Activated T-helper 2 cell treated with anti-CD3 and anti-CD28 coated beads, Interferon-gamma antibody, Interleukin-2, Interleukin-4, amounts not matched to agents 10 μg/mL and 5 μg/mL and 100 μg/mL, durations not matched to agents 14 hours and 24 hours and 36 hours (primary cell): ENCODE results near the gene USP53. TPM values are rescaled to one million over a fixed set of nuclear protein-coding genes. Genes with fewer than 3 reads are reported as not detected.

Experiments used
- DNase-seq: peaks from one replicate; pipeline ENCODE4 v3.0.0; 2021; ENCODE audit warnings: low spot score
- H3K27ac Mint-ChIP-seq: one replicate; pipeline ENCODE4 v1.8.0; 2021; ENCODE audit warnings: mixed read lengths
- H3K27me3 Mint-ChIP-seq: one replicate; pipeline ENCODE4 v1.8.0; 2021; ENCODE audit warnings: low read depth, mixed read lengths
- H3K36me3 Mint-ChIP-seq: one replicate; pipeline ENCODE4 v1.8.0; 2021; ENCODE audit warnings: low read depth, mixed read lengths
- H3K4me1 Mint-ChIP-seq: one replicate; pipeline ENCODE4 v1.8.0; 2021; ENCODE audit warnings: low read depth, mixed read lengths
- H3K4me3 Mint-ChIP-seq: one replicate; pipeline ENCODE4 v1.8.0; 2021; ENCODE audit warnings: low read depth, mild to moderate bottlenecking, moderate library complexity, mixed read lengths
- H3K9me3 Mint-ChIP-seq: one replicate; pipeline ENCODE4 v1.8.0; 2021; ENCODE audit warnings: mixed read lengths
- intact Hi-C: fragments of 100-400 bp; cut with micrococcal nuclease; formaldehyde crosslinking; loops from one replicate; pipeline ENCODE4 v1.15.1; 2023
- total RNA-seq: library from RNA; stranded (reverse); gene quantifications from 2 replicates; pipeline ENCODE4 v1.2.3, GENCODE V29; 2022

USP53 gene
- total RNA-seq, 1 donor from 2014 or later = 7.3 TPM

- Mint-ChIP-seq H3K4me1 (peaks cover 20% of the 10 kb centered on the region), H3K36me3 (no peaks in the 10 kb centered on the region), H3K27me3 (peaks cover 8% of the 10 kb centered on the region), H3K9me3 (peaks cover 5% of the 10 kb centered on the region), H3K27ac (no peak overlapping the region), H3K4me3 (no peak overlapping the region)
- intact Hi-C loops = no loop called here
- DNase-seq = no peak
These were observed 6.3 kb upstream of the USP53 start for GRCh38 chr4:119206178-119206577.

GRCh38 chr4:119207051-119207450, 5.5 kb upstream of the USP53 start:
- Mint-ChIP-seq H3K27ac (no peak overlapping the region), H3K4me1 (peaks cover 26% of the 10 kb centered on the region), H3K9me3 (peaks cover under 1% of the 10 kb centered on the region), H3K27me3 (peaks cover 8% of the 10 kb centered on the region), H3K36me3 (no peaks in the 10 kb centered on the region), H3K4me3 (no peak overlapping the region)
- no peak for DNase-seq
- intact Hi-C loops = no loop called here

GRCh38 chr4:119209077-119209476, 3.4 kb upstream of the USP53 start:
- Mint-ChIP-seq H3K27ac (peak overlapping the region; percentile 56), H3K4me1 (peaks cover 31% of the 10 kb centered on the region), H3K4me3 (no peak overlapping the region), H3K27me3 (peaks cover 8% of the 10 kb centered on the region), H3K36me3 (no peaks in the 10 kb centered on the region), H3K9me3 (no peaks in the 10 kb centered on the region)
- intact Hi-C loops = loop anchor here (1.0 kb wide), 2 partner anchors 24 to 29 kb away; no protein-coding TSS in a partner anchor
- DNase-seq = no peak

- H3K4me1 Mint-ChIP-seq = peaks cover 32% of the 10 kb centered on the region
- no peak overlapping the region for H3K4me3 Mint-ChIP-seq
- H3K36me3 Mint-ChIP-seq = no peaks in the 10 kb centered on the region
- H3K27ac Mint-ChIP-seq = peak overlapping the region; percentile 56
- intact Hi-C loops = loop anchor here (1.0 kb wide), 2 partner anchors 24 to 29 kb away; no protein-coding TSS in a partner anchor
- H3K27me3 Mint-ChIP-seq = peaks cover 8% of the 10 kb centered on the region
- no peak for DNase-seq
- no peaks in the 10 kb centered on the region for H3K9me3 Mint-ChIP-seq
These were observed 2.9 kb upstream of the USP53 start for GRCh38 chr4:119209586-119209985.

GRCh38 chr4:119210775-119211174, 1.7 kb upstream of the USP53 start:
- H3K36me3 Mint-ChIP-seq = no peaks in the 10 kb centered on the region
- no peak overlapping the region for H3K27ac Mint-ChIP-seq
- H3K4me1 Mint-ChIP-seq = peaks cover 36% of the 10 kb centered on the region
- H3K27me3 Mint-ChIP-seq = peaks cover 8% of the 10 kb centered on the region
- intact Hi-C loops = loop anchor here (5.0 to 10.0 kb wide), 2 partner anchors 77 to 936 kb away; no protein-coding TSS in a partner anchor
- H3K9me3 Mint-ChIP-seq = no peaks in the 10 kb centered on the region
- H3K4me3 Mint-ChIP-seq = peak overlapping the region; percentile 91
- no peak for DNase-seq

- Mint-ChIP-seq H3K9me3 (no peaks in the 10 kb centered on the region), H3K27ac (peak overlapping the region; percentile 88), H3K27me3 (peaks cover 8% of the 10 kb centered on the region), H3K4me3 (peak overlapping the region; percentile 91), H3K4me1 (peaks cover 36% of the 10 kb centered on the region), H3K36me3 (no peaks in the 10 kb centered on the region)
- intact Hi-C loops = loop anchor here (1.0 to 10.0 kb wide), 5 partner anchors 75 to 937 kb away; a partner anchor contains a TSS
- no peak for DNase-seq
These were observed 663 bp upstream of the USP53 start for GRCh38 chr4:119211867-119212233.

- no peaks in the 10 kb centered on the region for H3K9me3 Mint-ChIP-seq
- H3K27me3 Mint-ChIP-seq = peaks cover 8% of the 10 kb centered on the region
- peaks cover 32% of the 10 kb centered on the region for H3K4me1 Mint-ChIP-seq
- peak; percentile 53 for DNase-seq
- H3K36me3 Mint-ChIP-seq = peaks cover 12% of the 10 kb centered on the region
- H3K4me3 Mint-ChIP-seq = peak overlapping the region; percentile 91
- H3K27ac Mint-ChIP-seq = peak overlapping the region; percentile 88
- intact Hi-C loops = loop anchor here (1.0 to 10.0 kb wide), 5 partner anchors 74 to 938 kb away; a partner anchor contains a TSS
These were observed 572 bp downstream of the USP53 start for GRCh38 chr4:119212964-119213606.

GRCh38 chr4:119218093-119218492, 5.6 kb downstream of the USP53 start:
- DNase-seq = no peak
- Mint-ChIP-seq H3K36me3 (peaks cover 24% of the 10 kb centered on the region), H3K9me3 (peaks cover 4% of the 10 kb centered on the region), H3K27me3 (no peaks in the 10 kb centered on the region), H3K4me1 (peaks cover 13% of the 10 kb centered on the region), H3K4me3 (no peak overlapping the region), H3K27ac (no peak overlapping the region)
- intact Hi-C loops = loop anchor here (10.0 kb wide), 1 partner anchor 943 kb away; no protein-coding TSS in a partner anchor

GRCh38 chr4:119221412-119221811, 8.9 kb downstream of the USP53 start:
- H3K9me3 Mint-ChIP-seq = peaks cover 4% of the 10 kb centered on the region
- no peak for DNase-seq
- H3K4me3 Mint-ChIP-seq = no peak overlapping the region
- intact Hi-C loops = no loop called here
- no peak overlapping the region for H3K27ac Mint-ChIP-seq
- H3K4me1 Mint-ChIP-seq = peaks cover 7% of the 10 kb centered on the region
- no peaks in the 10 kb centered on the region for H3K27me3 Mint-ChIP-seq
- H3K36me3 Mint-ChIP-seq = peaks cover 29% of the 10 kb centered on the region

- peaks cover 13% of the 10 kb centered on the region for H3K36me3 Mint-ChIP-seq
- peaks cover 2% of the 10 kb centered on the region for H3K4me1 Mint-ChIP-seq
- no peak overlapping the region for H3K4me3 Mint-ChIP-seq
- no peak for DNase-seq
- H3K27ac Mint-ChIP-seq = no peak overlapping the region
- intact Hi-C loops = no loop called here
- no peaks in the 10 kb centered on the region for H3K27me3 Mint-ChIP-seq
- H3K9me3 Mint-ChIP-seq = no peaks in the 10 kb centered on the region
These were observed 15.2 kb downstream of the USP53 start for GRCh38 chr4:119227690-119228089.

- Mint-ChIP-seq H3K36me3 (peaks cover 13% of the 10 kb centered on the region), H3K27ac (no peak overlapping the region), H3K4me3 (no peak overlapping the region), H3K27me3 (no peaks in the 10 kb centered on the region), H3K4me1 (peaks cover 6% of the 10 kb centered on the region), H3K9me3 (no peaks in the 10 kb centered on the region)
- DNase-seq = no peak
- intact Hi-C loops = no loop called here
These were observed 15.9 kb downstream of the USP53 start for GRCh38 chr4:119228406-119228805.

GRCh38 chr4:119229908-119230687, 17.6 kb downstream of the USP53 start:
- DNase-seq = no peak
- Mint-ChIP-seq H3K36me3 (peaks cover 12% of the 10 kb centered on the region), H3K9me3 (no peaks in the 10 kb centered on the region), H3K4me3 (no peak overlapping the region), H3K4me1 (peaks cover 14% of the 10 kb centered on the region), H3K27ac (no peak overlapping the region), H3K27me3 (no peaks in the 10 kb centered on the region)
- intact Hi-C loops = no loop called here

- intact Hi-C loops = no loop called here
- Mint-ChIP-seq H3K9me3 (no peaks in the 10 kb centered on the region), H3K27ac (no peak overlapping the region), H3K36me3 (peaks cover 16% of the 10 kb centered on the region), H3K27me3 (no peaks in the 10 kb centered on the region), H3K4me3 (no peak overlapping the region), H3K4me1 (peaks cover 24% of the 10 kb centered on the region)
- no peak for DNase-seq
These were observed 19.0 kb downstream of the USP53 start for GRCh38 chr4:119231491-119231890.
